Fibroblast of lung (primary cell): ENCODE measurements around the gene RBAK. TPM values are rescaled to one million over a fixed set of nuclear protein-coding genes. Genes with fewer than 3 reads are reported as not detected.

Experiments used
- DNase-seq, 2 donors: peaks; one replicate each; pipeline versions ENCODE4 v3.0.0 to v3.0.0-alpha.2; 2010; ENCODE audit warnings: low read depth in 2 of 2
- H2AFZ ChIP-seq: 2 replicates; pipeline ENCODE4 v1.5.1; 2012; ENCODE audit warnings: low read length, control low read depth, inconsistent platforms
- H3K27ac ChIP-seq: 2 replicates; pipeline ENCODE4 v1.5.1; 2011; ENCODE audit warnings: low read length, control low read depth; ENCODE audit not compliant: insufficient read depth
- H3K27me3 ChIP-seq: 2 replicates; pipeline ENCODE4 v1.5.1; 2011; ENCODE audit warnings: mild to moderate bottlenecking, low read length; ENCODE audit not compliant: control insufficient read depth, insufficient read depth
- H3K36me3 ChIP-seq: 2 replicates; pipeline ENCODE4 v1.5.1; 2011; ENCODE audit warnings: low read length; ENCODE audit not compliant: control insufficient read depth, insufficient read depth
- H3K4me1 ChIP-seq: 2 replicates; pipeline ENCODE4 v1.5.1; 2011; ENCODE audit warnings: low read length; ENCODE audit not compliant: control insufficient read depth, insufficient read depth; ENCODE audit errors: extremely low read depth
- H3K4me2 ChIP-seq: 2 replicates; pipeline ENCODE4 v1.5.1; 2011; ENCODE audit warnings: low read length, control low read depth; ENCODE audit not compliant: insufficient read depth; ENCODE audit errors: extremely low read depth
- H3K4me3 ChIP-seq, 4 experiments: fragments of 200-600 bp in 1 of 4; sonication (generic) in 1 of 4; replicated peaks in 1 of 4; 2 replicates each; pipeline ENCODE4 v1.5.1; 2011 to 2016; ENCODE audit warnings: low read length in 4 of 4, low read depth in 3 of 4, mild to moderate bottlenecking in 3 of 4, control low read depth in 2 of 4, inconsistent platforms in 1 of 4, mixed read lengths in 1 of 4; ENCODE audit not compliant: insufficient read depth in 1 of 4; ENCODE audit errors: control extremely low read depth in 1 of 4
- H3K79me2 ChIP-seq: 2 replicates; pipeline ENCODE4 v1.5.1; 2012; ENCODE audit warnings: mild to moderate bottlenecking, low read length, inconsistent platforms; ENCODE audit not compliant: control insufficient read depth, insufficient read depth
- H3K9ac ChIP-seq: 2 replicates; pipeline ENCODE4 v1.5.1; 2011; ENCODE audit warnings: mild to moderate bottlenecking, low read length, control low read depth; ENCODE audit not compliant: insufficient read depth
- H3K9me3 ChIP-seq: 2 replicates; pipeline ENCODE4 v1.5.1; 2012; ENCODE audit warnings: low read depth, low read length; ENCODE audit not compliant: control insufficient read depth, insufficient read depth
- H4K20me1 ChIP-seq: 2 replicates; pipeline ENCODE4 v1.5.1; 2011; ENCODE audit warnings: low read length; ENCODE audit not compliant: control insufficient read depth, insufficient read depth; ENCODE audit errors: extremely low read depth
- CTCF ChIP-seq, 2 donors: IDR thresholded peaks in 1 of 2; conservative IDR thresholded peaks in 1 of 2; 1 replicate in 1 of 2; 2 replicates in 1 of 2; pipeline ENCODE4 v1.5.1; 2011 to 2012; ENCODE audit warnings: low read length in 2 of 2, control low read depth in 1 of 2, inconsistent platforms in 1 of 2, low read depth in 1 of 2, mild to moderate bottlenecking in 1 of 2
- EZH2 ChIP-seq: IDR thresholded peaks from 2 replicates; pipeline ENCODE4 v1.5.1; 2012; ENCODE audit warnings: low read length, control low read depth, mild to moderate bottlenecking; ENCODE audit errors: missing control alignments
- polyA plus RNA-seq, 2 donors: library from polyadenylated mRNA; depleted of rRNA in 1 of 2; stranded (reverse) in 1 of 2; unstranded in 1 of 2; fragments of >200 nt; gene quantifications; 2 replicates each; pipeline ENCODE4 v1.2.1, GENCODE V29; 2011 to 2012; ENCODE audit warnings: missing spikeins in 1 of 2
- total RNA-seq: library from RNA; depleted of rRNA; stranded (reverse); fragments of >200 nt; gene quantifications from 2 replicates; pipeline ENCODE4 v1.2.1, GENCODE V29; 2014

RBAK gene
- total and polyA plus RNA-seq, 2 donors (not counting 1 experiment from before 2014, with no cell fraction given), result 4.3 to 6.9 TPM

- H3K9ac ChIP-seq, result no peak overlapping the region
- H3K36me3 ChIP-seq, result no peaks in the 10 kb centered on the region
- H3K4me2 ChIP-seq, result no peak overlapping the region
- DNase-seq, result no peak
- no peaks in the 10 kb centered on the region for H3K27me3 ChIP-seq
- no peak overlapping the region for H3K27ac ChIP-seq
- no peaks in the 10 kb centered on the region for H3K4me1 ChIP-seq
- H3K9me3 ChIP-seq, result no peaks in the 10 kb centered on the region
- no peak overlapping the region for H2AFZ ChIP-seq
- no peak for TF ChIP-seq EZH2
- no peak for TF ChIP-seq CTCF (conservative IDR thresholded peaks at IDR 0.05 in 1 of 2, IDR thresholded peaks at IDR 0.05 in 1 of 2; ENCODE audit: low read depth in 1 of 2, low read length in 2 of 2)
- no peaks in the 10 kb centered on the region for H3K79me2 ChIP-seq
- H3K4me3 ChIP-seq, result no peak overlapping the region
- no peaks in the 10 kb centered on the region for H4K20me1 ChIP-seq
These were observed 10.4 kb upstream of the RBAK start for GRCh38 chr7:5035276-5035675.

GRCh38 chr7:5036446-5036845 lies 9.2 kb upstream of the RBAK start:
- Histone ChIP-seq H2AFZ (no peak overlapping the region), H3K4me3 (no peak overlapping the region), H3K27me3 (no peaks in the 10 kb centered on the region), H4K20me1 (no peaks in the 10 kb centered on the region), H3K36me3 (no peaks in the 10 kb centered on the region), H3K4me1 (no peaks in the 10 kb centered on the region), H3K27ac (no peak overlapping the region), H3K9me3 (no peaks in the 10 kb centered on the region), H3K4me2 (no peak overlapping the region), H3K79me2 (no peaks in the 10 kb centered on the region), H3K9ac (no peak overlapping the region)
- no peak for TF ChIP-seq CTCF (conservative IDR thresholded peaks at IDR 0.05 in 1 of 2, IDR thresholded peaks at IDR 0.05 in 1 of 2; ENCODE audit: low read depth in 1 of 2, low read length in 2 of 2)
- no peak for TF ChIP-seq EZH2
- no peak for DNase-seq

- peaks cover 1% of the 10 kb centered on the region for H3K79me2 ChIP-seq
- H3K36me3 ChIP-seq, result no peaks in the 10 kb centered on the region
- DNase-seq, result no peak
- no peak overlapping the region for H3K27ac ChIP-seq
- TF ChIP-seq CTCF (conservative IDR thresholded peaks at IDR 0.05 in 1 of 2, IDR thresholded peaks at IDR 0.05 in 1 of 2; ENCODE audit: low read depth in 1 of 2, low read length in 2 of 2) (no peak), EZH2 (no peak)
- H3K9ac ChIP-seq, result no peak overlapping the region
- no peak overlapping the region for H3K4me2 ChIP-seq
- H3K27me3 ChIP-seq, result no peaks in the 10 kb centered on the region
- no peaks in the 10 kb centered on the region for H3K4me1 ChIP-seq
- H3K9me3 ChIP-seq, result no peaks in the 10 kb centered on the region
- no peak overlapping the region for H2AFZ ChIP-seq
- no peaks in the 10 kb centered on the region for H4K20me1 ChIP-seq
- no peak overlapping the region for H3K4me3 ChIP-seq
These were observed 4.6 kb upstream of the RBAK start for GRCh38 chr7:5041047-5041446.
